Adipocyte (in vitro differentiated cells): ENCODE data around the gene DNMT3A.

Experiments used
- DNase-seq: peaks from one replicate; pipeline ENCODE4 v3.0.0-alpha.2; 2015; ENCODE audit warnings: low read depth
- H3K27me3 ChIP-seq: replicated peaks from 2 replicates; pipeline ENCODE4 v1.7.0; 2013; ENCODE audit warnings: mild to moderate bottlenecking, low read length, moderate library complexity; ENCODE audit not compliant: control insufficient read depth, insufficient read depth
- H3K36me3 ChIP-seq: 2 replicates; pipeline ENCODE4 v1.7.0; 2013; ENCODE audit warnings: low read length, mild to moderate bottlenecking, moderate library complexity; ENCODE audit not compliant: control insufficient read depth, insufficient read depth, severe bottlenecking
- H3K4me1 ChIP-seq: 2 replicates; pipeline ENCODE4 v1.7.0; 2013; ENCODE audit warnings: mild to moderate bottlenecking, low read length, moderate library complexity; ENCODE audit not compliant: control insufficient read depth, insufficient read depth
- H3K4me3 ChIP-seq: 2 replicates; pipeline ENCODE4 v1.7.0; 2013; ENCODE audit warnings: mild to moderate bottlenecking, low read length, moderate library complexity
- H3K9ac ChIP-seq: 2 replicates; pipeline ENCODE4 v1.7.0; 2013; ENCODE audit warnings: mild to moderate bottlenecking, low read length, moderate library complexity
- H3K9me3 ChIP-seq: 2 replicates; pipeline ENCODE4 v1.7.0; 2013; ENCODE audit warnings: mild to moderate bottlenecking, low read length, moderate library complexity; ENCODE audit not compliant: control insufficient read depth

DNMT3A gene

GRCh38 chr2:25341011-25341727 lies 556 bp downstream of the DNMT3A start:
- Histone ChIP-seq H3K4me3 (peak overlapping the region; percentile 33), H3K36me3 (no peaks in the 10 kb centered on the region)
- DNase-seq = peak; percentile 60

GRCh38 chr2:25340181-25340921 lies 1.4 kb downstream of the DNMT3A start:
- peak; percentile 40 for DNase-seq
- no peaks in the 10 kb centered on the region for H3K27me3 ChIP-seq
- no peaks in the 10 kb centered on the region for H3K36me3 ChIP-seq
- no peaks in the 10 kb centered on the region for H3K4me1 ChIP-seq
- no peaks in the 10 kb centered on the region for H3K9me3 ChIP-seq
- peak overlapping the region; percentile 62 for H3K9ac ChIP-seq
- H3K4me3 ChIP-seq = peak overlapping the region; percentile 78

More at GRCh38 chr2:25341011-25341727, 556 bp downstream of the DNMT3A start:
- Histone ChIP-seq H3K4me1 (no peaks in the 10 kb centered on the region), H3K27me3 (no peaks in the 10 kb centered on the region), H3K9me3 (no peaks in the 10 kb centered on the region), H3K9ac (no peak overlapping the region)

- H3K27me3 ChIP-seq = no peaks in the 10 kb centered on the region
- H3K9me3 ChIP-seq = no peaks in the 10 kb centered on the region
- DNase-seq = peak; percentile 17
- no peak overlapping the region for H3K9ac ChIP-seq
- H3K36me3 ChIP-seq = no peaks in the 10 kb centered on the region
- H3K4me3 ChIP-seq = peak overlapping the region; percentile 78
- H3K4me1 ChIP-seq = no peaks in the 10 kb centered on the region
Measured at GRCh38 chr2:25339791-25340180, 1.9 kb downstream of the DNMT3A start.

GRCh38 chr2:25339211-25339674 lies 2.5 kb downstream of the DNMT3A start:
- Histone ChIP-seq H3K36me3 (no peaks in the 10 kb centered on the region), H3K9me3 (no peaks in the 10 kb centered on the region), H3K27me3 (no peaks in the 10 kb centered on the region), H3K4me3 (no peak overlapping the region), H3K9ac (no peak overlapping the region), H3K4me1 (no peaks in the 10 kb centered on the region)
- no peak for DNase-seq

GRCh38 chr2:25338401-25338800 lies 3.3 kb downstream of the DNMT3A start:
- no peak overlapping the region for H3K9ac ChIP-seq
- H3K36me3 ChIP-seq = no peaks in the 10 kb centered on the region
- no peak for DNase-seq
- no peaks in the 10 kb centered on the region for H3K9me3 ChIP-seq
- no peaks in the 10 kb centered on the region for H3K27me3 ChIP-seq
- H3K4me1 ChIP-seq = no peaks in the 10 kb centered on the region
- no peak overlapping the region for H3K4me3 ChIP-seq

GRCh38 chr2:25337891-25338290 lies 3.8 kb downstream of the DNMT3A start:
- H3K4me3 ChIP-seq = no peak overlapping the region
- no peaks in the 10 kb centered on the region for H3K27me3 ChIP-seq
- no peak overlapping the region for H3K9ac ChIP-seq
- H3K9me3 ChIP-seq = no peaks in the 10 kb centered on the region
- no peaks in the 10 kb centered on the region for H3K4me1 ChIP-seq
- no peak for DNase-seq
- H3K36me3 ChIP-seq = no peaks in the 10 kb centered on the region

GRCh38 chr2:25337276-25337675 lies 4.4 kb downstream of the DNMT3A start:
- H3K9ac ChIP-seq = no peak overlapping the region
- H3K4me1 ChIP-seq = no peaks in the 10 kb centered on the region
- no peak for DNase-seq
- H3K27me3 ChIP-seq = no peaks in the 10 kb centered on the region
- no peaks in the 10 kb centered on the region for H3K9me3 ChIP-seq
- no peak overlapping the region for H3K4me3 ChIP-seq
- no peaks in the 10 kb centered on the region for H3K36me3 ChIP-seq

- Histone ChIP-seq H3K36me3 (no peaks in the 10 kb centered on the region), H3K27me3 (no peaks in the 10 kb centered on the region), H3K4me3 (no peak overlapping the region)
Measured at GRCh38 chr2:25336383-25336841, 5.3 kb downstream of the DNMT3A start.

GRCh38 chr2:25335971-25336370 lies 5.8 kb downstream of the DNMT3A start:
- Histone ChIP-seq H3K4me3 (no peak overlapping the region), H3K36me3 (no peaks in the 10 kb centered on the region), H3K9me3 (no peaks in the 10 kb centered on the region), H3K27me3 (no peaks in the 10 kb centered on the region), H3K9ac (no peak overlapping the region), H3K4me1 (no peaks in the 10 kb centered on the region)
- no peak for DNase-seq

More at GRCh38 chr2:25336383-25336841, 5.3 kb downstream of the DNMT3A start:
- DNase-seq = no peak
- Histone ChIP-seq H3K9ac (no peak overlapping the region), H3K9me3 (no peaks in the 10 kb centered on the region), H3K4me1 (no peaks in the 10 kb centered on the region)

GRCh38 chr2:25335204-25335603 lies 6.5 kb downstream of the DNMT3A start:
- Histone ChIP-seq H3K36me3 (no peaks in the 10 kb centered on the region), H3K4me3 (no peak overlapping the region), H3K27me3 (no peaks in the 10 kb centered on the region), H3K9me3 (no peaks in the 10 kb centered on the region), H3K4me1 (no peaks in the 10 kb centered on the region), H3K9ac (no peak overlapping the region)
- no peak for DNase-seq

- H3K9ac ChIP-seq = no peak overlapping the region
- H3K27me3 ChIP-seq = no peaks in the 10 kb centered on the region
- no peaks in the 10 kb centered on the region for H3K4me1 ChIP-seq
- H3K36me3 ChIP-seq = no peaks in the 10 kb centered on the region
- no peak for DNase-seq
- no peak overlapping the region for H3K4me3 ChIP-seq
- no peaks in the 10 kb centered on the region for H3K9me3 ChIP-seq
Measured at GRCh38 chr2:25334482-25334881, 7.2 kb downstream of the DNMT3A start.
